ENCODE data around the gene KIF16B. TPM values are rescaled to one million over a fixed set of nuclear protein-coding genes. Genes with fewer than 3 reads are reported as not detected.

The KIF16B gene
- total RNA-seq, 6 donors from 2014 or later, result 18.4 to 114 (median 26.3) TPM

DNA sequence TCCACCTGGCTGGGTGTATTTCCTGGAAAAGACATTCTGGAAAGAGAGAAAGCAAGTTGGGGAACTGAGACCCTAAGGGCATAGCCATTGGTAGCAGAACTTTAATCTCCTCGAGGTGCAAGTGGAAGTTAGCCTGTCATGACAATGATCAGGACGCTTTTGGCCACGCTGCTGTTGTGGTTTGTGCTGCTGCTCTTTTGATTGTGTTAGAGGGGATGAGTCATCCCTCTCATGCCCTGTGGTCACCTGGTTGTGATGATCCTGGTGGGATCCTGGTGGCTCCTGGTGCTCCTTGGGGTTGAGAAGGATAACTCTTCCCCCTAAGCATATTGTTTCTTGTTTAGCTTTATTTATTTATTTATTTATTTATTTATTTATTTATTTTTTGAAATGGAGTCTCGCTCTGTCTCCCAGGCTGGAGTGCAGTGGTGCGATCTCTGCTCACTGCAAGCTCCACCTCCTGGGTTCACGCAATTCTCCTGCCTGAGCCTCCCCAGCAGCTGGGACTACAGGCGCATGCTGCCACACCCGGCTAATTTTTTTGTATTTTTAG lies 350.3 kb downstream of the KIF16B start:
- ATAC-seq (ENCODE audit: low FRiP score in 2 of 2), result no peak
- Histone ChIP-seq H3K4me3 (no peak overlapping the region), H3K4me1 (no peaks in the 10 kb centered on the region), H3K27ac (no peak overlapping the region), H3K36me3 (no peaks in the 10 kb centered on the region), H3K27me3 (no peaks in the 10 kb centered on the region), H3K9me3 (no peaks in the 10 kb centered on the region)
- no peak for DNase-seq
- TF ChIP-seq EP300 (IDR thresholded peaks at IDR 0.05) (no peak), POLR2A (IDR thresholded peaks at IDR 0.05) (no peak), POLR2AphosphoS5 (IDR thresholded peaks at IDR 0.05) (no peak)
- TF ChIP-seq, protein P1, sequence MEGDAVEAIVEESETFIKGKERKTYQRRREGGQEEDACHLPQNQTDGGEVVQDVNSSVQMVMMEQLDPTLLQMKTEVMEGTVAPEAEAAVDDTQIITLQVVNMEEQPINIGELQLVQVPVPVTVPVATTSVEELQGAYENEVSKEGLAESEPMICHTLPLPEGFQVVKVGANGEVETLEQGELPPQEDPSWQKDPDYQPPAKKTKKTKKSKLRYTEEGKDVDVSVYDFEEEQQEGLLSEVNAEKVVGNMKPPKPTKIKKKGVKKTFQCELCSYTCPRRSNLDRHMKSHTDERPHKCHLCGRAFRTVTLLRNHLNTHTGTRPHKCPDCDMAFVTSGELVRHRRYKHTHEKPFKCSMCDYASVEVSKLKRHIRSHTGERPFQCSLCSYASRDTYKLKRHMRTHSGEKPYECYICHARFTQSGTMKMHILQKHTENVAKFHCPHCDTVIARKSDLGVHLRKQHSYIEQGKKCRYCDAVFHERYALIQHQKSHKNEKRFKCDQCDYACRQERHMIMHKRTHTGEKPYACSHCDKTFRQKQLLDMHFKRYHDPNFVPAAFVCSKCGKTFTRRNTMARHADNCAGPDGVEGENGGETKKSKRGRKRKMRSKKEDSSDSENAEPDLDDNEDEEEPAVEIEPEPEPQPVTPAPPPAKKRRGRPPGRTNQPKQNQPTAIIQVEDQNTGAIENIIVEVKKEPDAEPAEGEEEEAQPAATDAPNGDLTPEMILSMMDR (IDR thresholded peaks at IDR 0.05), result no peak
- WGBS, 2 donors, result 81 to 94% methylated on average over 8 of the region's 8 CpGs

Other genes with a start within 250 kb of the KIF16B start
- gene SNRPB2, start 156.6 kb upstream of the KIF16B start, total RNA-seq, result 10 to 100 TPM in 5 of 6 donors, 1 to 10 TPM in 1; 7.4 to 44.4 (median 32.4) TPM
- gene OTOR, start 174.9 kb upstream of the KIF16B start, total RNA-seq, result not detected